Inferior parietal cortex (tissue), 1 donor: ENCODE measurements around the gene EXTL1.

ENCODE experiments used
- DNase-seq: peaks from one replicate; pipeline ENCODE4 v3.0.0-alpha.2; 2016; ENCODE audit errors: extremely low spot score

The EXTL1 gene

DNA sequence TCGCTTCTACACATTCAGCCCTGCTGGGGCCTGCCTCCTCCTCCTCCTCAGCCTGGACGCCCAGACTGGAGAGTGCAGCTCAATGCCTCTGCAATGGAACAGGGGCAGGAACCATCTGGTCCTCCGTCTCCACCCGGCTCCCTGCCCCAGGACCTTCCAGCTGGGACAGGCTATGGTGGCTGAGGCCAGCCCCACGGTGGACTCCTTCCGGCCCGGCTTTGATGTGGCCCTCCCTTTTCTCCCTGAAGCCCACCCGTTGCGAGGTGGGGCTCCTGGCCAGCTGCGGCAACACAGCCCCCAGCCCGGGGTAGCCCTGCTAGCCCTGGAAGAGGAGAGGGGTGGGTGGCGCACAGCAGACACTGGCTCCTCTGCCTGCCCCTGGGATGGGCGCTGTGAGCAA lies 1.4 kb downstream of the EXTL1 start:
- no peak for DNase-seq

DNA sequence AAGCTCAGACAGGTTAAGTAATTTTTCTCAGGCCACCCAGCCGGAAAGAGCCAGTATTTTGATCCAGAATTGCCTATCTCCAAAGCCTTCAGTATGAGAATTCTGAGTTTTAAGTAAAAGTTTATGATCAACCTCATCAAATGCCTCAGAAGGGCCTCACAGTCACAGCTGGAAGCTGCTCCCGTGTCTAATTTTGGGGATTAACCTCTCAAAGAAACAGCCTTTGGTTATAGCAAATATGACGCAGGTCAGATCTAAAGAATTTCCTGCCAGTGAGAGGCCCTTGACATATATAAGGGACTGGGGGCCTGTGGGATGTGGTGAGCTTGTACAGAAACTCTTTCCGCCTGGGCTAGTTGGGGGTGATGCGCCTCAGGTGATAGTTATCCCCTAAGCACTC lies 2.3 kb downstream of the EXTL1 start:
- no peak for DNase-seq

DNA sequence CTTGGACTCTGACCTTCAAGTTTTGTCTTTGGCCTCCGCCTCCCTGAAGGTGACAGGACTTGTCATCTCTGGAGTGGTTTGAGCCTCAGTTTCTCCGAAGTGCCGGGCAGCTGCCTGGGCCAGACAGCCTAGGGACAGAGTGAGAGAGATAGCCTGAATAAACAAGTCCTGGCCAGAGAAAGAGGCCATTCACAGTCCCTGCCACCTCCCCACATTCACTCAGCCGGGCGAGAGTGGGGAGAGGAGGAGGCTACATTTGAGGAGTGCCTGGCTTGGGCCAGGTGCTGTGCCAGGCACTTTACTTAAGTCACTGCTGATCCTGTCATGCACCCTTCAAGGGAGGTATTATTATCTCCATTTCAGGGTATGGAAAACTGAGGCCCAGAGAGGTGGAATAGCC lies 3.5 kb downstream of the EXTL1 start:
- DNase-seq: no peak

DNA sequence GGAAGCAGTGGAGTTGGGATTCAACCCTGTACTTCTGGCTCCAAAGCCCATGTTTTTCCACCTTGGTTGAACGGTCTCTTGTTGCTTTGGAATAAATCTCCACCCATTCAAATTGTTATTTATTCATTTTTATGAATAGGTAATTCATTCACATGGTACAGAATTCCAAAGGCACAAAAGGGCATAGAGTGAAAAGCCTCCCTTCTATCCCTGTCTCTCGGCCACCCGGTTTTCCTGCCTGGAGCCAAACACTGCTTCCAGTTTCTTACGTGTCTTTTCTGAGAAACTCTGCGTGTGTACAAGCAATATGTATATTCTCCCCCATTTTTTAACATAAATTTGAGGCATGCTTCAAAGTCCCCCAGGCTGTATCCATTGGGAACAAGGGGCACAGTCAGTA lies 3.9 kb downstream of the EXTL1 start:
- no peak for DNase-seq

DNA sequence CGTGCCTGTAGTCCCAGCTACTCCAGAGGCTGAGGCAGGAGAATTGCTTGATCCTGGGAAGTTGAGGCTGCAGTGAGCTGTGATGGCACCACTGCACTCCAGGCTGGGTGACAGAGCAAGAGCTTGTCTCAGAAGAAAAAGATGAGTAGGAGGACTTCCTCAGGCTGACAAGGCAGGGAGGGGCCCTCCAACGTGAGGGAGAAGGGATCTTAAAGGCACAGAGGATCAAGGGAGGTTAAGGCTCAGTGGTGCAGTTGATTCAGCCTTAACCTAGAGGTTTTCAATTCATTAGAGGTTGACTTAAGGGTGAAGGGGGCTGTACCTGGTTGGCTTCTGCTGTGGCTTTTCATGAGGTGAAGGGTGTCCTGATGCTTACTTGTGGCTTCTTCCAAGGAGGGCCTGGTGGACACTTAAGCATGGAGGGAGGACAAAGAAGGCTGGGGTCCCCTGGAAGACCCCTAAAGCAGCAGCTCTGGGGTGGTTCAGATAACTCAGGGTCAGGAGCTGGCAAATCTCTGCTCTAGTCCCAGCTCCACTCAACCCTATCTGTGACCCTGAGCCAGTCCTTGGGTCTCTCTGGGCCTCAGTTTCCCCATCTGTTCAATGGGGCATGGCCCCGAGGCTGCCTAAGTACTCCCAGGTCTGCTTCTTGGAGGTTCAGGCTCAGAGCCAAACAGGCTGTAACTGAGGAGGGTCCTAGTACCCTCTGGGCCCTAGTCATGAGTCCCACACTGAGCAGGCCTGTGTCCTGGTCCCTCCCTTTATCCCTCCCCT lies 6.3 kb downstream of the EXTL1 start:
- peak; percentile 44 for DNase-seq

DNA sequence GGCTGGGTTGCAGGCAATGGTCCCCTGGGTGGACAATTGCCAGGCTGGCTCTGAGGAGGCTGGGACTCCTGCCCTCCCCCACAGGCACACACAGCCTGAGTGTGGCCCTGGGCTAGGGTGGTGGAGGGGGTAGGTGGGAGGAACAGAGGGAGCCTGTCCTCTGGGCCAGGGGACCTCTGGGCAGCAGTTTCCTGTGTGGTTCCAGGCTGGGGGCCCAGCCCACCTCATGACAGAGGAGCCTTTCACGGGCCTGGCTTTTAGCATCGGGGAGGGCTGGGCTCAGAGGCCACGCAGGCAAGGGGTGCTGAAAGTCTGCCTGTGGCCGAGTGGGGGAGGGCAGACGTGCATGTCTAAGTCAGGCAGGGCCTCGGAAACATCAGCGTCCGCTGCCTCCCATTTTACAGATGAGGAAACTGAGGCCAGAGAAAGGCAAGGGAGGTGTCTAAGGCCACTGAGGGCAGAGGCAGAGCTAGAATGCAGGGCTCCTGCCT lies 7.0 kb downstream of the EXTL1 start:
- DNase-seq: no peak

DNA sequence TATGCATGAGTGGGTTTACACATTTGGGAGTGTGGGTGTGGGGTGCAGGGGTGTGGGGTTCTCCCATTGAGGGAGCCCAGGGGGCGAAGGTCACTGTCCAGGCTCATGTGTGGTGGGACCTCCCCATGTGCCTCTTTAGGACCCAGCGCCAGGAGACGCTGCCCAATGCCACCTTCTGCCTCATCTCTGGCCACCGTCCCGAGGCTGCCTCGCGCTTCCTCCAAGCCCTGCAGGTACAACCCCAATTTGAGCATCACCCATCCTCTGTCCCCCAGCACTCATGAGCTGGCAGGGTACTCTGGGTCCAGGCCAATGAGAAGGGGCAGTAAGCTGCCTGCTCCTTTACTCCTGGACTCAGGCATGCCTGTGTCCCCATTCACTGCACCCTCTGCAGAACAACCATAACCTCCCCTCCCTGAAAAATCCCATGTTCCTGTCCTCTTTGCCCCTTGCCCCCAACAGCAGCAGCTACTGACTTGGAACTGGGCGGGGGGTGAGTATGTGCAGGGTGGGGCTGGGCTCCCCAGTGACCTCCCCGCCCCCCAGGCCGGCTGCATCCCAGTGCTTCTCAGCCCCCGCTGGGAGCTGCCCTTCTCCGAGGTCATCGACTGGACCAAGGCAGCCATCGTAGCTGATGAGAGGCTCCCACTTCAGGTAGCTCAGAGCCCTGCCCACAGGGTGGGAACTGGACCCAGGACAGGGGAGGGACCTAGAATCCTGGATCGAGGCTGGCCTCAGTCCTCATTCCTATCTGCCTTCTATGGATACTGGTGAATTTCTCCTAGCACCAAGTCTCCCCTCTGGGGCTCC lies 7.7 kb downstream of the EXTL1 start:
- no peak for DNase-seq

DNA sequence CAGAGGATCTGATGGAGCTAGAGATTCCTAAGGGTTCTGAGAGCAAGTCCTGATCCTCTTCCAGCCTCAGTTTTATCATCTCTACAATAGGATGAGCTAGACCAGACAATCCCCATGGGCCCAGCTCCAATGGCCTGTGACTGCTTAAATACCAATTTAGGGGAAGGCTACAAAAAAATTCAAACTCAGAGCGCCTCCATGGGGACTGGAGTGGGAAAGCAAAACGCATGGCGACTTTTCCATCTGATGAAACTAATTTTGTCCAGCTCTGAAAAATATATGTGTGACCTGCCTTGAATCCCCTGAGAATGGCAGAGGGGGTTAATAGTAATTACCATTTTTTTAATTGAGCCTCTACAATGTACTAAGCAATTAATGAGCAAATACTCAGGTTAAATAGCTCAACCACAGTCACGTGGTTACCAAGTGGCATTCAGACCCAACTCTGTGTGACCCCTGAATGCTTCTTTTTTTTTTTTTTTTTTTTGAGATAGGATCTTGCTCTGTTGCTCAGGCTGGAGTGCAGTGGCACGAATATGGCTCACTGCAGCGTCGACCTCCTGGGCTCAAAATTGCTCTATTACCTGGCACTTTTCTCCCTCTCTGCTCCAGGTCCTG lies 8.4 kb downstream of the EXTL1 start:
- DNase-seq: peak; percentile 33

DNA sequence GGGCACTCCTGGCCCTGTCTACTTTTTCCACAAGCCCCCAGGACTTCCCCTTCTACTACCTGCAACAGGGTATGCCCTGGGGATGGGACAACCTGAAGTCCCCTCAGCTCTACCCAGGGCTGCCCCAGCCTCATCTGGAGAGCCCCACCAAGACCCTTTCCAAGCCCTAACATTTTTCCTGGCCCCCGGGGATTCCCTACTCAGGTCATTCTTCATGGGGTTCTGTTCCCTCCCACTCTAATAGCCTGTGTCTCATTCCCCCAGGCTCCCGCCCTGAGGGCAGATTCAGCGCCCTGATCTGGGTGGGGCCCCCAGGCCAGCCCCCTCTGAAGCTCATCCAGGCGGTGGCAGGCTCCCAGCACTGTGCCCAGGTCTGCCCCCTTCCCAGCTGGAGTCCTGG lies 9.6 kb downstream of the EXTL1 start:
- DNase-seq: no peak

DNA sequence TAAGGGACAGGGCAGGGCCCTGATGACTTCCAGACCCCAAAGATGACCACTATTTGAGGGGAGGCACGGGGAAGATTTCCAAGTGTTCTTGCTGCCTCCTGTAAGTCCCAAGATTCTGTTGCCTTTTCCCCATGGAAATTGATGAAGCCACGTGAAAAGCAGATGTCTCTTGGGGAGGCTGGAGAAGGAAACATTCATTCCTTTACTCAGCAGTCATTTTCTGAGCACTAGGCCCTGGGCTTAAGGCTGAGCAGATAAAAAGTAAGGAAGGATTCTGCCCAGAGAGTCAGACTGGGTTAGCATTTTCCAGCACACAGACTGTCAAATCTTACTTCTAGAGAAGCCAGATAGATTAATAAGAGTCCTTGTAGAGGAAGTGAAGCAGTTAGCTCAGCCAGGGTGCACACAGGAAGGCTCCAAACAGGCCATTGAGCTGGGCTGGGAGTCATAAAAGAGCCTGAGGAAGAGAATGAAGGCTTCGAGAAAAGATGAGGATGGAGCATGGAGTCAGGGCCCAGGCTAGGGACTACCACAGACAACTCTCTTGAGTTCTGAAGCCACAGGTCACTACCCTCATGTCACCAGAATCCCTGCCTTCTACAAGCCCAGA lies 10.1 kb downstream of the EXTL1 start:
- no peak for DNase-seq

DNA sequence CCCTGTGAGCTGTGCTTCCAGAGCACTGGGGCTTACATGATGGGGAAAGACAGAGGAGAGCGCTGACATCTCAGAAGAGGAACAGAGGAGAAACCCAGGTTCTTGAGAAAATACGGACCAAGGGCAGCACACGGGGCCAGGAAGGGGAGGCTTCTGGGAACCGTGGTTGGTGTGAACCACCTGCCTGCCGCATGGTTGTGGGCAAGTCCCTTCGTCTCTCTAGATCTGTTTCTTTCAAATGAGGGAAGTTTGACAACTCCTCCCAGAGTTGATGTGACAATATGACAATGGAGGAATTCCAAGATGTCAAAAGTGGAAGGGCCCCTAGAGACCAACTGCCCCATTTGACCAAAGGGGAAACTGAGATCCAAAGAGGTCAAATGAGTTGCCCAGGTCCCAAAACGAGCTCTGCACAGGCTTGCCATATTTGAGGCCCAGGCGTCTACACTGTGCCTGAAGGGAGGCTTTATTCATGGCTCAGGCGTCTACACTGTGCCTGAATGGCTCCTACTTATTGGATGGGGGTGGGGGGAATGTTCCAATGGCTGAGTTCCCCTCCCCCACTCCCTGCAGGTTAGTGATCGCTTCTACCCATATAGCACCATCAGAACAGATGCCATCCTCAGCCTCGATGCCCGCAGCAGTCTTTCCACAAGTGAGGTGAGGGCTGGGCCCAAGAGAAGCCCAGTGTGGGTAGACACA lies 11.2 kb downstream of the EXTL1 start:
- no peak for DNase-seq

DNA sequence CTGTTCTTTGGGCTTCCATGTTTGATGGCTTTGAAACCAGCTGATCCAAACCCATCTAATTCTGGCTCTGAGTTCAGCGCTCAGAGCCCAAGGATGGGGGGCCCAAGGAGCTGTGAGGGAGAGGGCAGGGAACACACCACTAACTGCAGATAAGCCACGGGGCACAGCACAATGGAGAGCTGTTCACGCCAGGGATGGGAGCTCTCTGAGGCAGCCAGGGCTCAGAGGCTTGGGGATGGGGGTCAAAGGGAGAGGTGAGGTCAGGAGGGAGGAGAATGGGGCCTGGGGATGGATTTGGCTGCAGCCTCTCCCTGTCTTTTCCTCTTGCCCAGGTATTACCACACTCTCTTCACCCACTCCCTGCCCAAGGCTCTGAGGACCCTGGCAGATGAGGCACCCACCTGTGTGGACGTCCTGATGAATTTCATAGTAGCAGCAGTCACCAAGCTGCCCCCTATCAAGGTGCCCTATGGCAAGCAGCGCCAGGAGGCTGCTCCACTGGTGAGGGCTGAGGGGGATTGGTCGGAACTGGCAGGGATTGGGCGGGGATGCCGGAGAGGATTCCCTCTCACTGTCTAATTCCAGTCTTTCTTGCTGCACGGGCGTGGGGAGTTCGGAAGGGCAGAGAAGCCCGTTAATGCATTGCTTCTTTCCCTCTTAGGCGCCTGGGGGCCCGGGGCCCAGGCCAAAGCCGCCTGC lies 13.1 kb downstream of the EXTL1 start:
- DNase-seq: no peak

DNA sequence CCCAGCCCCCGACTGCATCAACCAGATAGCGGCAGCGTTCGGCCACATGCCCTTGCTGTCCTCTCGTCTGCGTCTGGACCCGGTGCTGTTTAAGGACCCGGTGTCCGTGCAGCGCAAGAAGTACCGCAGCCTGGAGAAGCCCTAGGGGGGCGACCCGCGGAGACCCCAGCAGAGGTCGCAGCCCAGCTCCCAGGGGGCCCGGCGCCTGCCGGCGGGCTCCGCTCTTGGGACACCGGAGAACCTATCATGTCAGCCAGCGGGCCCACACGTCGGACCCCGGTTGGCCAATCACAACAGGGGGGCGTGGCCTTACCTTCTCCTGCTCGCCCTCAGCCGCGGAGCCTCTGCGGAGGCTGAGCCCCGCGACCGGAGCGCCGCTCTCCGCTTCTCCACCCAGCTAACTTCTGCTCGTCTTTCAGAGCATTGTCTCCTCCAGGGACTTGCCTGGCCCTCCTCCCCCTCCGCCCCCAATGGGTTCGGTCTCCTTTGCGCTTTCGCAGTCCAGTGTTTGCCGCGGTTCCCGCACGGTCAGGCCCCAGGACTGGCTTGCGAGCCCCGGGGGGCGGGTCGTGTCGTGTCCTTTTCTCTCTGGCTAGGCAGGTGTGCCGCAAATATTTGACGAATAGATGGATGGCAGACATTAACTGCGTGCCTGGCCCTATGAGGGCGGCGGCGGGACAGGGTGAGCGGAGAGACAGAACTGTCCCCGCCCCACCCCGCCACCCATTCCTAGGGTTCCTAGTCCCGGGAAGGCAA lies 13.8 kb downstream of the EXTL1 start:
- peak; percentile 93 for DNase-seq

DNA sequence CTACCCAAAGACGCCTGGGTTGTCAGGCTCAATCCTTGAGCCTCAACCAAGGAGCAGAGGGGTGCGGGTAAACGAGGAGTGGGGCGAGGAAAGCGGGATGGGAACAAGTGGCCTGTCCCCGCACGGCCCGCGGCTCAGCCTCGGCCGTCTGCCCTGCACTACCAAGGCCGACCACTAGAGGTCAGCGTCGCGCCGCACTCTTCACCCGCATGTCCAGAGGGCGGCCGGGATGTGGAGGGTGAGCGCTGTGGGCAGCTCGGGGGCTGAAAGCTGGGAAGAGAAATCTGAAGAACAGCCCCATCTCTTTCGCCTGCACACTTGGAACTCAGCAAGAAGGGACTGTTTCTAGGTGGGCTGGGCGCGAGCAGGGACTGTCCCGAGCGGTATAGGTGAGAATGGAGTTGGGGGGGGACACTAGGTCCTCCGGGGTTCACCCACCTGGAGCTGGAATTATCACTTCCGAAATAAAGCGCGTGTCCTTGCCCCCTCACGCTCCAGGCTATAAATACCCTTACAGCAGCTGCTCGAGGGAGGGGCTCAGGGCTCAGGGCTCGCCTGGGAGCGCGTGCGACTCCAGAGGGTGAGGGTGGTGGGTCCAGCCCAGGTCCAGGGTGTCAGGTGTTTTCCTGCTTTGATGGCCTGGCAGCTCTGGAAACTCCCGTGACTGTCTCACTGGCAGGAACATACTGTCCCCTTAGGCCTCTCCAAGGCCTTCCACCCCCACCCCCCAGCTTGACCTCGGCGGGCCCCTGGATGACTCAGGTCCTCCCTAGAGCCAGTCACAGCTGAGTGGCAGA lies 14.6 kb downstream of the EXTL1 start:
- peak; percentile 85 for DNase-seq

DNA sequence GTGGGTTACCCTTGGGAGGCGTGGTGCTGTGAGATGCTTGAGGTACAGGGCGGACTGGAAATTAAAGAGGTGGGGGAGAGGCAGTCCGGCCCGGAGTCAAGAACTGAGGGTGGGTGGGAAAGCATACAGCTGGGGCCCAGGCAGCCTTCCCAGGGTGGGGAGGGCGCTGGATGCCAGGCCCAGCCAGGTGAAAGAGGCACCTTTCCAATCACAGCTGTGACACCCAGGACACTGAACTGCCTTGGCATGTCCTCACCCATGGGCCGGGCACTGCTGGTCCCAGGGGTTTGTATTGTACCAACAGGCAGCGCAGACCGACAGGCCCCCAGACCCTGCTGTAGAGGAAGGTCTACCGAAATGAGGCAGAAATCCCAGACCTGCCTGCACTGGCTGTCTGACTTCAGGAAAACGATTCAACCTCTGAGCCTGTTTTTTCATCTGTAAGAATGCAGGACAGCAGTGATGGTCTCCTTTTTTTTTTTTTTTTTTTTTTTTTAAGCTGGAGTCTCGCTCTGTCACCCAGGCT lies 15.2 kb downstream of the EXTL1 start:
- DNase-seq: no peak

DNA sequence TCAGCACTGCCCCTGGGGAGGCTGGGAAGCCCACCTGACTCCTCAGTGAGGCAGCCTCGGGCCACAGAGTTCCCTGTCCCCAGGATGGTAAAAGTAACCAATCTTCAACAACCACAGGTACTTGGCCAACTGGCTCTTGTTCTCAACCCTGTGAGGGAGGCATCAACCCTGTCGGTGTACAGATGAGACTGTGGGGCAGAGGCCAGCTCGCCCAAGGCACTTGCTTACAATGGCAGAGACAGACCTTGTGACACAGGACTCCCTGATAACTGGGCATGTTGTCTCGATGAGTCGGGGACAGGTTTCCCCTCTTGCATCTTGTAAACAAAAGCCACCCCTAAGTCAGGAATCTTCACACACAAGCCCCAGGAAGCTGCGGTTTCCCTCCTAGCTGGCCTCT lies 16.3 kb downstream of the EXTL1 start:
- DNase-seq: no peak

DNA sequence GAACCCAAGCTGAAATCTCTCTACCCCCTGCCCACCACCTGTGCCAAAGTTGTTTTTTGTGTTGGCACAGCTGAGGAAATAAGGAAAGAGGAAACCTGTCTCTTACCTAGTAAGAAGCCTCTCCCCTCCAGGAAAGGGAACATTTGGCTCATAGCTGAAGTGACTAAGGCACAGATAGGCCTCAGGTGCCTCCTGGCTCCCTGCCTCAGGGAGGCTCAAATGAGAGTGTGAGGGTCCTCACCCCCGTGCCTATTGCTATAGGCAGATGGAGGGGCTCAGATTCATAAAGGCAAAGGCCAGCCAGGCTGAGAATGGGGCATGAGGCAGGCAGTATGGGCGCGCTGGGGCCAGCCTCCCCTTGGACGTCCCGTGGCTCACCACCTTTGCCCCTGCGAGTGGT lies 16.9 kb downstream of the EXTL1 start:
- no peak for DNase-seq

DNA sequence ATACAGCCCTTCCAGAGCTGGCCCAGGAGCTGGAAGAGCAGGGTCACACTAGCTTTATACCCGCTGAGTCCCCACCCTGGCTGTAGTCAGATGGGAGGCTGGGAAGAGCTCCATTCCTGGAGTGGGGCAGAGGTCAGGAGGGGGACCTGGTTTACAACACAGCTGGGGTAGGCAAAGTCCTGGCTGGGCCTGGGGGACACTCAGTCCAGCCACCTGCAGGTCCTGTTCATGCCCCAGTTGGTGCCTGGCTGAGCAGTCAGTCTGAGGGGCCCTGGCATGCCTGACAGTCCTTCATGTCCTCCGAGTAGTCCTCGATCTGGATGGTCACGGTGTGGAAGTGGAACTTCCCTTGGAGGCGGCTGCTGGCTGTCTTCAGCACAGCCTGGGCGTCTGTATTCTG lies 17.3 kb downstream of the EXTL1 start:
- DNase-seq: no peak

DNA sequence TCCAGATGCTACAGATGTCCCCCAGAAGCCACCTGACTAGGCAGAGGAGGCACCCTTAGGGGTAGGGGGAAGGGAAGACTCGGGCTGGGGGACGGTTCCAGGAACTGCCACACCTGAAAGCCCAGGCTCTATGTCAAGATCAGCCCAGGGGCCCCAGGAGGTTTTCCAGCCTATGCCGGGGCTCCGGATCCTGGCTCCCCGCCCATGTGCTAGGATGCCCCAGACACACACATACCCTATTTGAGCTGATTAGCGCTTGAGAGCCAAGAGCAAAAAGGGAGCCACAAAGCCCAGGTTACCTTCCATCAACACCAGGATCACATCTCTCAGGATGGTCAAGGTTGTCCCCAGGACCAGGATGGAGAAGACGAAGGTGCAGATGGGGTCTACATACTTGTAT lies 19.8 kb downstream of the EXTL1 start:
- no peak for DNase-seq
